GM23338 (cell line): ENCODE measurements around the gene CES1. TPM values are rescaled to one million over a fixed set of nuclear protein-coding genes. Genes with fewer than 3 reads are reported as not detected.
"Not testable (repeated sequence)": the region's sequence is repeated elsewhere in the genome, so short reads cannot be mapped to it uniquely, and the experiment has no call there.

Source experiments
- ATAC-seq: fragments of 200-7000 bp; cut with Tn5 transposase; 3 replicates; pipeline ENCODE4 v1.9.1; 2020
- DNase-seq: peaks from one replicate; pipeline ENCODE4 v3.0.0-alpha.2; 2015; ENCODE audit warnings: low spot score
- H2AFZ ChIP-seq: fragments of 200-600 bp; sonication (generic); 2 replicates; pipeline ENCODE4 v1.8.0; 2016; ENCODE audit warnings: antibody characterized with exemption, mild to moderate bottlenecking, moderate library complexity
- H3F3A ChIP-seq: fragments of 200-600 bp; sonication (generic); replicated peaks from 2 replicates; pipeline ENCODE4 v1.8.0; 2017; ENCODE audit warnings: antibody characterized with exemption, mixed run types, low read depth
- H3K27ac ChIP-seq: fragments of 200-600 bp; sonication (generic); 2 replicates; pipeline ENCODE4 v1.6.1; 2016; ENCODE audit warnings: low read depth
- H3K27me3 ChIP-seq: fragments of 200-600 bp; sonication (generic); 2 replicates; pipeline ENCODE4 v1.8.0; 2016; ENCODE audit warnings: mild to moderate bottlenecking, mixed run types, moderate library complexity; ENCODE audit not compliant: insufficient read depth
- H3K36me3 ChIP-seq: fragments of 200-600 bp; sonication (generic); 2 replicates; pipeline ENCODE4 v1.8.0; 2016; ENCODE audit warnings: mild to moderate bottlenecking; ENCODE audit not compliant: insufficient read depth
- H3K4me1 ChIP-seq: fragments of 200-600 bp; sonication (generic); 2 replicates; pipeline ENCODE4 v1.8.0; 2016; ENCODE audit warnings: mild to moderate bottlenecking, moderate library complexity; ENCODE audit not compliant: insufficient read depth
- H3K4me2 ChIP-seq: fragments of 200-600 bp; sonication (generic); 2 replicates; pipeline ENCODE4 v1.7.1; 2017; ENCODE audit warnings: mixed run types
- H3K4me3 ChIP-seq: fragments of 200-600 bp; sonication (generic); 2 replicates; pipeline ENCODE4 v1.6.1; 2016; ENCODE audit warnings: mixed run types
- H3K79me2 ChIP-seq: fragments of 200-600 bp; sonication (generic); replicated peaks from 2 replicates; pipeline ENCODE4 v1.8.0; 2017; ENCODE audit warnings: mild to moderate bottlenecking; ENCODE audit not compliant: insufficient read depth
- H3K9me2 ChIP-seq: fragments of 200-600 bp; sonication (generic); 2 replicates; pipeline ENCODE4 v1.8.0; 2017; ENCODE audit not compliant: insufficient read depth
- H4K20me1 ChIP-seq: fragments of 200-600 bp; sonication (generic); replicated peaks from 2 replicates; pipeline ENCODE4 v1.8.0; 2017; ENCODE audit warnings: mild to moderate bottlenecking; ENCODE audit not compliant: insufficient read depth
- H3K27ac Mint-ChIP-seq: 2 replicates; pipeline ENCODE4 v1.8.0; 2020; ENCODE audit warnings: inconsistent platforms, mild to moderate bottlenecking, moderate library complexity, mixed read lengths
- H3K27me3 Mint-ChIP-seq: 3 replicates; pipeline ENCODE4 v1.8.0; 2022; ENCODE audit warnings: low read depth, mild to moderate bottlenecking, moderate library complexity, mixed read lengths, inconsistent platforms; ENCODE audit not compliant: insufficient read depth, poor library complexity
- H3K36me3 Mint-ChIP-seq: 3 replicates; pipeline ENCODE4 v1.8.0; 2021; ENCODE audit warnings: low read depth, mild to moderate bottlenecking, inconsistent platforms, moderate library complexity, mixed read lengths
- H3K4me1 Mint-ChIP-seq: 3 replicates; pipeline ENCODE4 v1.8.0; 2020; ENCODE audit warnings: mild to moderate bottlenecking, inconsistent platforms, mixed read lengths
- H3K4me3 Mint-ChIP-seq: 3 replicates; pipeline ENCODE4 v1.8.0; 2021; ENCODE audit warnings: moderate library complexity, mild to moderate bottlenecking, inconsistent platforms, mixed read lengths
- H3K9me3 Mint-ChIP-seq: 3 replicates; pipeline ENCODE4 v1.8.0; 2020; ENCODE audit warnings: moderate library complexity, mild to moderate bottlenecking, inconsistent platforms, mixed read lengths
- CREB1 ChIP-seq: fragments of 250-450 bp; sonication (Bioruptor Pico); IDR thresholded peaks from 2 replicates; pipeline ENCODE4 v1.5.0; 2020; ENCODE audit warnings: low read depth, mild to moderate bottlenecking, moderate library complexity
- CTCF ChIP-seq, 2 experiments: fragments of 200-600 bp in 1 of 2; sonication (generic) in 1 of 2; conservative IDR thresholded peaks; 2 replicates each; pipeline versions ENCODE4 v1.5.1 to v1.6.1; 2016 to 2017; ENCODE audit warnings: antibody characterized with exemption in 2 of 2, low read depth in 2 of 2, mild to moderate bottlenecking in 2 of 2, moderate library complexity in 1 of 2
- ETS1 ChIP-seq: IDR thresholded peaks from 2 replicates; pipeline ENCODE4 v1.6.1; 2016; ENCODE audit warnings: antibody characterized with exemption
- EZH2 ChIP-seq: fragments of 200-600 bp; sonication (generic); IDR thresholded peaks from one replicate; pipeline ENCODE4 v1.8.0; 2017; ENCODE audit warnings: antibody characterized with exemption, mild to moderate bottlenecking, low read depth; ENCODE audit not compliant: unreplicated experiment
- EZH2phosphoT487 ChIP-seq: fragments of 200-600 bp; sonication (generic); IDR thresholded peaks from one replicate; pipeline ENCODE4 v1.8.1; 2018; ENCODE audit warnings: antibody characterized with exemption; ENCODE audit not compliant: unreplicated experiment
- JUNB ChIP-seq: IDR thresholded peaks from one replicate; pipeline ENCODE4 v1.6.1; 2016; ENCODE audit warnings: antibody characterized with exemption; ENCODE audit not compliant: unreplicated experiment
- NANOG ChIP-seq: IDR thresholded peaks from 2 replicates; pipeline ENCODE4 v1.6.1; 2016; ENCODE audit warnings: antibody characterized with exemption, borderline replicate concordance
- POLR2AphosphoS5 ChIP-seq: IDR thresholded peaks from 2 replicates; pipeline ENCODE4 v1.6.1; 2016; ENCODE audit warnings: antibody characterized with exemption, low read depth
- ZNF114 ChIP-seq: fragments of 250-450 bp; sonication (Bioruptor Pico); IDR thresholded peaks from 2 replicates; pipeline ENCODE4 v1.5.0; 2020; ENCODE audit warnings: mild to moderate bottlenecking, moderate library complexity
- ZNF331 ChIP-seq: fragments of 250-450 bp; sonication (Bioruptor Pico); IDR thresholded peaks from 2 replicates; pipeline ENCODE4 v1.5.0; 2020; ENCODE audit warnings: low read depth, mild to moderate bottlenecking, moderate library complexity
- polyA plus RNA-seq: library from polyadenylated mRNA; unstranded; fragments of >200 nt; fragmentation: Nextera tagmentation; extraction: Ambion mirVana; gene quantifications from 2 replicates; pipeline ENCODE4 v1.2.1, GENCODE V29; 2016
- total RNA-seq: library from RNA; depleted of rRNA; stranded (reverse); fragments of >200 nt; shearing (Covaris generic); gene quantifications from 2 replicates; pipeline ENCODE4 v1.2.3, GENCODE V29; 2014

CES1 gene
- total and polyA plus RNA-seq, 2 experiments from 2014 or later, result 1.5 TPM; not detected in 1

- H4K20me1 ChIP-seq, result no peaks in the 10 kb centered on the region
- no peaks in the 10 kb centered on the region for H3K4me1 Mint-ChIP-seq
- no peak overlapping the region for H3K27ac Mint-ChIP-seq
- H3K27me3 ChIP-seq, result no peaks in the 10 kb centered on the region
- DNase-seq (no peak), ATAC-seq (no peak)
- no peaks in the 10 kb centered on the region for H3K79me2 ChIP-seq
- H3K9me3 Mint-ChIP-seq, result no peaks in the 10 kb centered on the region
- peaks cover 6% of the 10 kb centered on the region for H3K27me3 Mint-ChIP-seq
- no peaks in the 10 kb centered on the region for H3K36me3 ChIP-seq
- no peak overlapping the region for H2AFZ ChIP-seq
- H3K27ac ChIP-seq, result no peak overlapping the region
- H3K4me3 Mint-ChIP-seq, result no peak overlapping the region
- H3K4me1 ChIP-seq, result no peaks in the 10 kb centered on the region
- no peaks in the 10 kb centered on the region for H3K9me2 ChIP-seq
- no peak for TF ChIP-seq ETS1
- no peak for TF ChIP-seq ZNF114 (CRISPR knock-in tag)
- TF ChIP-seq POLR2AphosphoS5, result no peak
- no peak for TF ChIP-seq ZNF331 (CRISPR knock-in tag)
- no peak for TF ChIP-seq EZH2phosphoT487
- TF ChIP-seq NANOG, result no peak
- no peak for TF ChIP-seq CREB1 (CRISPR knock-in tag)
- no peak for TF ChIP-seq EZH2
- H3K4me3 ChIP-seq, result no peak overlapping the region
- H3K36me3 Mint-ChIP-seq, result no peaks in the 10 kb centered on the region
- no peaks in the 10 kb centered on the region for H3F3A ChIP-seq
- no peak overlapping the region for H3K4me2 ChIP-seq
These were observed 35.2 kb upstream of the CES1 start for GRCh38 chr16:55868137-55868536.

- no peaks in the 10 kb centered on the region for H3K9me3 Mint-ChIP-seq
- no peak for DNase-seq
- H3K36me3 Mint-ChIP-seq, result no peaks in the 10 kb centered on the region
- H3K4me1 ChIP-seq, result 0 out of 2 replicates have a peak, but pooled peaks cover 4% of the 10 kb centered on the region
- no peak overlapping the region for H3K4me3 Mint-ChIP-seq
- H3K79me2 ChIP-seq, result no peaks in the 10 kb centered on the region
- no peaks in the 10 kb centered on the region for H3K9me2 ChIP-seq
- H3K27ac ChIP-seq, result no peak overlapping the region
- no peaks in the 10 kb centered on the region for H3K27me3 ChIP-seq
- TF ChIP-seq JUNB (no peak), ZNF114 (CRISPR knock-in tag) (no peak), CTCF (conservative IDR thresholded peaks at IDR 0.05; ENCODE audit: low read depth in 2 of 2) (no peak), EZH2 (no peak), EZH2phosphoT487 (no peak), ETS1 (no peak)
- no peaks in the 10 kb centered on the region for H3F3A ChIP-seq
- H2AFZ ChIP-seq, result no peak overlapping the region
- H3K4me1 Mint-ChIP-seq, result no peaks in the 10 kb centered on the region
- H3K27ac Mint-ChIP-seq, result no peak overlapping the region
- no peaks in the 10 kb centered on the region for H3K36me3 ChIP-seq
- no peaks in the 10 kb centered on the region for H4K20me1 ChIP-seq
- H3K4me3 ChIP-seq, result no peak overlapping the region
- H3K27me3 Mint-ChIP-seq, result peaks cover 5% of the 10 kb centered on the region
- no peak for ATAC-seq
- no peak overlapping the region for H3K4me2 ChIP-seq
These were observed 28.4 kb upstream of the CES1 start for GRCh38 chr16:55861288-55861687.

GRCh38 chr16:55857650-55858049 is 24.8 kb upstream of the CES1 start:
- not testable (repeated sequence) for H3F3A ChIP-seq, H3K4me1 Mint-ChIP-seq, H4K20me1 ChIP-seq

More at GRCh38 chr16:55857650-55858049, 24.8 kb upstream of the CES1 start:
- not testable (repeated sequence) for H3K27ac Mint-ChIP-seq, DNase-seq, H3K4me3 ChIP-seq, H3K36me3 Mint-ChIP-seq, H3K36me3 ChIP-seq, H2AFZ ChIP-seq, H3K9me2 ChIP-seq, H3K9me3 Mint-ChIP-seq, ATAC-seq, H3K4me3 Mint-ChIP-seq, H3K4me1 ChIP-seq, H3K79me2 ChIP-seq, H3K27me3 Mint-ChIP-seq, H3K27me3 ChIP-seq, H3K27ac ChIP-seq, H3K4me2 ChIP-seq
